Glutamatergic neuron (in vitro differentiated cells): ENCODE results near the gene IRAK1. TPM values are rescaled to one million over a fixed set of nuclear protein-coding genes. Genes with fewer than 3 reads are reported as not detected.

ENCODE experiments used
- DNase-seq: peaks from one replicate; pipeline ENCODE4 v3.0.0; 2022
- H3K27ac Mint-ChIP-seq: one replicate; pipeline ENCODE4 v1.8.0; 2020; ENCODE audit warnings: mild to moderate bottlenecking, mixed read lengths, inconsistent platforms; ENCODE audit not compliant: unreplicated experiment
- H3K27me3 Mint-ChIP-seq: one replicate; pipeline ENCODE4 v1.8.0; 2020; ENCODE audit warnings: mild to moderate bottlenecking, moderate library complexity, mixed read lengths, inconsistent platforms; ENCODE audit not compliant: unreplicated experiment
- H3K36me3 Mint-ChIP-seq: one replicate; pipeline ENCODE4 v1.8.0; 2020; ENCODE audit warnings: mild to moderate bottlenecking, mixed read lengths, inconsistent platforms; ENCODE audit not compliant: unreplicated experiment
- H3K4me1 Mint-ChIP-seq: one replicate; pipeline ENCODE4 v1.8.0; 2020; ENCODE audit warnings: mild to moderate bottlenecking, low read depth, mixed read lengths, inconsistent platforms; ENCODE audit not compliant: unreplicated experiment
- H3K4me3 Mint-ChIP-seq: one replicate; pipeline ENCODE4 v1.8.0; 2020; ENCODE audit warnings: mild to moderate bottlenecking, mixed read lengths, inconsistent platforms; ENCODE audit not compliant: unreplicated experiment
- H3K9me3 Mint-ChIP-seq: one replicate; pipeline ENCODE4 v1.8.0; 2020; ENCODE audit warnings: mild to moderate bottlenecking, moderate library complexity, mixed read lengths, inconsistent platforms; ENCODE audit not compliant: unreplicated experiment
- CTCF ChIP-seq: fragments of 200-600 bp; sonication (generic); IDR thresholded peaks from one replicate; pipeline ENCODE4 v1.5.0; 2021; ENCODE audit not compliant: partially characterized antibody, unreplicated experiment
- total RNA-seq: library from RNA; stranded (reverse); fragmentation: NEBNext Ultra II Directional; extraction: Animal tissue kit (Norgen Biotek cat#: 25700); gene quantifications from one replicate; pipeline ENCODE4 v1.2.1, GENCODE V29; 2021; ENCODE audit not compliant: unreplicated experiment

The IRAK1 gene
- total RNA-seq, 1 donor from 2014 or later = 60.3 TPM

GRCh38 chrX:154040863-154041262 is 21.2 kb upstream of the IRAK1 start:
- Mint-ChIP-seq H3K4me1 (peaks cover 12% of the 10 kb centered on the region), H3K27ac (no peak overlapping the region)

GRCh38 chrX:154040307-154040756 is 20.6 kb upstream of the IRAK1 start:
- peaks cover 10% of the 10 kb centered on the region for H3K4me1 Mint-ChIP-seq
- H3K27me3 Mint-ChIP-seq = no peaks in the 10 kb centered on the region
- no peaks in the 10 kb centered on the region for H3K9me3 Mint-ChIP-seq
- no peaks in the 10 kb centered on the region for H3K36me3 Mint-ChIP-seq
- no peak for DNase-seq
- peak overlapping the region; percentile 38 for H3K27ac Mint-ChIP-seq
- H3K4me3 Mint-ChIP-seq = no peak overlapping the region
- no peak for TF ChIP-seq CTCF

More at GRCh38 chrX:154040863-154041262, 21.2 kb upstream of the IRAK1 start:
- no peaks in the 10 kb centered on the region for H3K9me3 Mint-ChIP-seq
- no peak overlapping the region for H3K4me3 Mint-ChIP-seq
- TF ChIP-seq CTCF = no peak
- H3K27me3 Mint-ChIP-seq = no peaks in the 10 kb centered on the region
- no peaks in the 10 kb centered on the region for H3K36me3 Mint-ChIP-seq
- no peak for DNase-seq

GRCh38 chrX:154039577-154039976 is 19.9 kb upstream of the IRAK1 start:
- peaks cover 10% of the 10 kb centered on the region for H3K4me1 Mint-ChIP-seq
- no peak overlapping the region for H3K27ac Mint-ChIP-seq
- no peak for TF ChIP-seq CTCF
- no peaks in the 10 kb centered on the region for H3K27me3 Mint-ChIP-seq
- peaks cover 2% of the 10 kb centered on the region for H3K9me3 Mint-ChIP-seq
- no peaks in the 10 kb centered on the region for H3K36me3 Mint-ChIP-seq
- H3K4me3 Mint-ChIP-seq = no peak overlapping the region
- no peak for DNase-seq

- H3K4me3 Mint-ChIP-seq = no peak overlapping the region
- H3K9me3 Mint-ChIP-seq = peaks cover 2% of the 10 kb centered on the region
- no peak overlapping the region for H3K27ac Mint-ChIP-seq
- peaks cover 1% of the 10 kb centered on the region for H3K27me3 Mint-ChIP-seq
- H3K4me1 Mint-ChIP-seq = peaks cover 13% of the 10 kb centered on the region
- no peaks in the 10 kb centered on the region for H3K36me3 Mint-ChIP-seq
- no peak for DNase-seq
- TF ChIP-seq CTCF = no peak
Observed at GRCh38 chrX:154038656-154039055, 19.0 kb upstream of the IRAK1 start.

- H3K27ac Mint-ChIP-seq = no peak overlapping the region
- peaks cover 3% of the 10 kb centered on the region for H3K27me3 Mint-ChIP-seq
- H3K36me3 Mint-ChIP-seq = no peaks in the 10 kb centered on the region
- peaks cover 2% of the 10 kb centered on the region for H3K9me3 Mint-ChIP-seq
- TF ChIP-seq CTCF = no peak
- DNase-seq = no peak
- peaks cover 20% of the 10 kb centered on the region for H3K4me1 Mint-ChIP-seq
- no peak overlapping the region for H3K4me3 Mint-ChIP-seq
Observed at GRCh38 chrX:154037754-154038153, 18.1 kb upstream of the IRAK1 start.
